ENCODE results near the gene ARHGAP28. TPM values are rescaled to one million over a fixed set of nuclear protein-coding genes. Genes with fewer than 3 reads are reported as not detected.

Gene ARHGAP28
- total RNA-seq, 4 donors from 2014 or later, result 3.6 to 7.8 (median 6.0) TPM

DNA sequence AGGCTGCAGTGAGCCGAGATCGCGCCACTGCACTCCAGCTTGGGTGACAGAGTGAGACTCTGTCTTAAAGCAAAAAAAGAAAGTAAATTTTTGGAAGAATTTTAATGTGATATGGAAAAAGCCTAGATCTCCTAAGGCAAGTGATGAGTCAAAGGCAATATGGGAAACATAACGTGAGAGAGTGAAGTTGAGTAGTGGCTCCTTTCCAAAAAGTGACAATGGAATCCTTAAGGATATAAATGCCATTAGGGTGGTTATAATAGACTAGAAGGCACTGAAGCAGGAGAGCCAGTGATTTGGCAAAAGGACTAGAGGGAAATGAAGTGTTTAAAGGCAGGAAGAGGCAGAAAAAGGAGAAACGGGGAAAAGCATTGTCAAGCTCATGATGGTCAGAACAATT, 25.6 kb downstream of the ARHGAP28 start:
- H3K4me3 ChIP-seq, result no peak overlapping the region
- H3K9me3 ChIP-seq, result peaks cover 0 to 5% (median 0%) of the 10 kb centered on the region in 4 donors
- H3K4me1 ChIP-seq, result peaks cover 0 to 15% (median 0%) of the 10 kb centered on the region in 4 donors
- DNase-seq (ENCODE audit: low spot score in 2 of 2), result no peak
- WGBS, 2 donors, result 81 to 85% methylated on average over 5 of the region's 5 CpGs
- no peak overlapping the region for H3K27ac ChIP-seq
- no peaks in the 10 kb centered on the region for H3K27me3 ChIP-seq
- TF ChIP-seq EP300 (IDR thresholded peaks at IDR 0.05), result no peak
- TF ChIP-seq, protein P1, sequence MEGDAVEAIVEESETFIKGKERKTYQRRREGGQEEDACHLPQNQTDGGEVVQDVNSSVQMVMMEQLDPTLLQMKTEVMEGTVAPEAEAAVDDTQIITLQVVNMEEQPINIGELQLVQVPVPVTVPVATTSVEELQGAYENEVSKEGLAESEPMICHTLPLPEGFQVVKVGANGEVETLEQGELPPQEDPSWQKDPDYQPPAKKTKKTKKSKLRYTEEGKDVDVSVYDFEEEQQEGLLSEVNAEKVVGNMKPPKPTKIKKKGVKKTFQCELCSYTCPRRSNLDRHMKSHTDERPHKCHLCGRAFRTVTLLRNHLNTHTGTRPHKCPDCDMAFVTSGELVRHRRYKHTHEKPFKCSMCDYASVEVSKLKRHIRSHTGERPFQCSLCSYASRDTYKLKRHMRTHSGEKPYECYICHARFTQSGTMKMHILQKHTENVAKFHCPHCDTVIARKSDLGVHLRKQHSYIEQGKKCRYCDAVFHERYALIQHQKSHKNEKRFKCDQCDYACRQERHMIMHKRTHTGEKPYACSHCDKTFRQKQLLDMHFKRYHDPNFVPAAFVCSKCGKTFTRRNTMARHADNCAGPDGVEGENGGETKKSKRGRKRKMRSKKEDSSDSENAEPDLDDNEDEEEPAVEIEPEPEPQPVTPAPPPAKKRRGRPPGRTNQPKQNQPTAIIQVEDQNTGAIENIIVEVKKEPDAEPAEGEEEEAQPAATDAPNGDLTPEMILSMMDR (IDR thresholded peaks at IDR 0.05), result no peak
- no peak for TF ChIP-seq POLR2A (IDR thresholded peaks at IDR 0.05)
- no peaks in the 10 kb centered on the region for H3K36me3 ChIP-seq

DNA sequence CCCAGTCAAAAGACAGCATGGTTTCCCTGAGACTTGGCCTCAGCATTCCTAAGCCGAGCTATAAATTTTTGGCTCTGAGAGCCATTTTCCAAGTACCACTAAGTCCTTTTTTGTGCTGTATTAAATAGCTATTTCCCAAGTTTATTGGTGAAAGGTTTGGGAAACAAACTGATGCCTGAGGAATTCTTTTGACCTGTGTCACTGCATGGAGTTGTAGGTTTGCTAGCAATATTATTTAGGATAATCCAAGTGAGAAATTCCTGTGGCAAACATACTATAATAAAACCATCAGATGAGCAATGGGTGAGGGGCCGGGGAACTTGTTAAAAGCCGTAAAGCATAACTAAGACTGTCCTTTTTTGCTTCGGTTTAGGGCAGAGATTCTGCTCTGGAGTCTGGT, 28.4 kb downstream of the ARHGAP28 start:
- Histone ChIP-seq H3K27me3 (no peaks in the 10 kb centered on the region), H3K36me3 (no peaks in the 10 kb centered on the region), H3K4me3 (no peak overlapping the region), H3K27ac (no peak overlapping the region), H3K9me3 (no peaks in the 10 kb centered on the region), H3K4me1 (peaks cover 0 to 2% (median 0%) of the 10 kb centered on the region in 4 donors)
- DNase-seq (ENCODE audit: low spot score in 2 of 2), result no peak
- WGBS, 2 donors, result 61 to 71% methylated on average over 4 of the region's 4 CpGs
- TF ChIP-seq POLR2A (IDR thresholded peaks at IDR 0.05) (no peak), EP300 (IDR thresholded peaks at IDR 0.05) (no peak)
- TF ChIP-seq, protein P1 (IDR thresholded peaks at IDR 0.05), result no peak

DNA sequence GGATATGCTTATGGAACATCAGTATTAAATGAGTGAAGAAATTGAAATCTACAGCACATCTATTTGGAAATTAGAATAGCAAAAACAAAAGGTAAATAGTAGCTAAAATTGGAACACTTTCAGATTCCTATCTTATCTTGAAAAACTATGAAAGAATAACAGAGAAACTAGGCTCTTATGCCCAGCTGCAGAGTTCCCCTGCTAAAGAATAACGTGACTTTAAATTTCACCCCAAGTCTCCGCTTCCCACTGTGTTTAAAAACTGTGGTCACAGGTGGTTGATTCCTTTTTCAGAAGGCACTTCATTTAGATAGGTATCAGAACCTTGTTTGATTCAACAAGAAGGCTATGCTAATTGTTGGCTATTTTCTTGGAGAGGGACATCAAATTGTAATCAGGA, 30.1 kb downstream of the ARHGAP28 start:
- 77 to 82% methylated on average over 2 of the region's 2 CpGs for WGBS, 2 donors

DNA sequence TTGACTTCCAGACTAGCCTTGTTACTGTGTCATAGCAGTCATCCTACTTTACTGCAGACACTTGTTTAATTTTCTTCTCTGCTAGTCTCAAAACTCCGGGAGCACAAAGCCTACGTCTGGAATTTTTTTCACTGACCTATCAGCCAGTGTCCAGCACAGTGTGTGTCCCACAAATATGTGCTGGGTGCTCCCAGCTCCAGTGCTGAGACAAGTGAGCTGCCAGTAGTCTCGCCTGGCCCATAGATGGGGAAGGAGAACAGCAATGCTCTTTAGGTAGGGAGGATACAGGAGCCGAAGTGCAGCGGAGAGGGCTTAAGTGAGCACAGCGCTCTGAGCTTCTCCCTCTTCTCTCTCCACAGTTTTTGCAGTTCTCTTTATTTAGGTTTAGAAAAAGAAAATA, 34.0 kb downstream of the ARHGAP28 start:
- H3K9me3 ChIP-seq, result peaks cover 0 to 22% (median 0%) of the 10 kb centered on the region in 4 donors
- H3K36me3 ChIP-seq, result no peaks in the 10 kb centered on the region
- H3K27me3 ChIP-seq, result no peaks in the 10 kb centered on the region
- no peak overlapping the region for H3K4me3 ChIP-seq
- no peak for DNase-seq (ENCODE audit: low spot score in 2 of 2)
- H3K27ac ChIP-seq, result no peak overlapping the region
- TF ChIP-seq, protein P1 (IDR thresholded peaks at IDR 0.05), result no peak
- no peak for TF ChIP-seq EP300 (IDR thresholded peaks at IDR 0.05)
- TF ChIP-seq POLR2A (IDR thresholded peaks at IDR 0.05), result no peak
- 80 to 81% methylated on average over 6 of the region's 6 CpGs for WGBS, 2 donors
- no peaks in the 10 kb centered on the region for H3K4me1 ChIP-seq

More for the DNA sequence above, 30.1 kb downstream of the ARHGAP28 start:
- Histone ChIP-seq H3K9me3 (no peaks in the 10 kb centered on the region), H3K4me3 (no peak overlapping the region), H3K4me1 (no peaks in the 10 kb centered on the region), H3K27ac (no peak overlapping the region), H3K36me3 (no peaks in the 10 kb centered on the region), H3K27me3 (no peaks in the 10 kb centered on the region)
- no peak for TF ChIP-seq EP300 (IDR thresholded peaks at IDR 0.05)
- TF ChIP-seq POLR2A (IDR thresholded peaks at IDR 0.05), result no peak
- TF ChIP-seq, protein P1 (IDR thresholded peaks at IDR 0.05), result no peak
- no peak for DNase-seq (ENCODE audit: low spot score in 2 of 2)

DNA sequence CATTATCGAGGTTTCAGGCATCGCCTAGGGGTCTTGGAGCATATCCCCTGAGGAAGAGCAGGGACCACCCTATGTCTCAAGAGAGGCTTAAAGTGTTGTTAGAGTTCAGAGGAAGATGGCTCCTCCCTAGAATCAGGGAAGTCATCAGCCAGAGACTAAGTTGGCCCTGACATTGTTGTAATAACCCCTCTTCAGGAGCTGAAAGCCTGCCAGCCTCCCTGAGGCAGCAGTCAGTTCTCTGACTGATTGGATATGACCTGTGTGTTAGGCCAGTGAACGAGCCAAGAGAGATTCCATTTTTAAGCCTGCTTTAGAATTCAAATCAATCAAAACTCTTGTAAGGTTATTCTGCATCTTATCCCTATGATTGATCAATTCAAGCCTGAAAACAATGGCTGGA, 34.9 kb downstream of the ARHGAP28 start:
- no peak overlapping the region for H3K4me3 ChIP-seq
- H3K27me3 ChIP-seq, result no peaks in the 10 kb centered on the region
- WGBS, 2 donors, result 65 to 67% methylated on average over 3 of the region's 3 CpGs
- no peaks in the 10 kb centered on the region for H3K36me3 ChIP-seq
- DNase-seq (ENCODE audit: low spot score in 2 of 2), result no peak
- no peak overlapping the region for H3K27ac ChIP-seq
- peaks cover 0 to 22% (median 0%) of the 10 kb centered on the region in 4 donors for H3K9me3 ChIP-seq
- H3K4me1 ChIP-seq, result no peaks in the 10 kb centered on the region
- TF ChIP-seq, protein P1 (IDR thresholded peaks at IDR 0.05), result no peak
- TF ChIP-seq POLR2A (IDR thresholded peaks at IDR 0.05) (no peak), EP300 (IDR thresholded peaks at IDR 0.05) (no peak)
